ENCODE data around the gene IBA57.
"Not testable (repeated sequence)": the region's sequence is repeated elsewhere in the genome, so short reads cannot be mapped to it uniquely, and the experiment has no call there.

The IBA57 gene

DNA sequence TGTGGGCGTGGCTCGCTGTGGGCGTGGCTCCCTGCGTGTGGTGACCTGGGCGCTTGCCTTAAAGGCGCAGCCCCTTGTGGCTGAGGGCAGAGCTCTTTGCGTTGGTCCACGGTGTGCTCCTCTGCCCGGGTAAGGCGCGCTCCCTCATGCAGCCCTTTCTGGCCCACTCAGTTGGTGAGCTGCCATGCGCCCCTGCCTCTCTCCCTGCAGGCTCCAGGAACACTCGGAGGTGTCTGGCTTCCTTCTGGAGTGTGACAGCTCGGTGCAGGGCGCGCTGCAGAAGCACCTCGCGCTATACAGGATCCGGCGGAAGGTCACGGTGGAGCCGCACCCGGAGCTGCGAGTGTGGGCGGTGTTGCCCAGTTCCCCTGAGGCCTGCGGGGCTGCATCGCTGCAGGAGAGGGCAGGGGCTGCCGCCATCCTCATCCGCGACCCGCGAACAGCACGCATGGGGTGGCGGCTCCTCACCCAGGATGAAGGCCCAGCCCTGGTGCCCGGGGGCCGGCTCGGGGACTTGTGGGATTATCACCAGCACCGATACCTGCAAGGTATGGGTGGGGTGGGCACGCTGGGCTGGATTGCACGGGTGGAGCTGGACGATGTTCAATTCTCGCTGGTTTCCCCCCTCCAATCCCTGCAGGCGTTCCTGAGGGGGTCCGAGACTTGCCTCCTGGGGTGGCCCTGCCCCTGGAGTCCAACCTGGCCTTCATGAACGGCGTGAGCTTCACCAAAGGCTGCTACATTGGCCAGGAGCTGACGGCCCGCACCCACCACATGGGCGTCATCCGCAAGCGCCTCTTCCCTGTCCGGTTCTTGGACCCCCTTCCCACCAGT is 9.1 kb downstream of the IBA57 start:
- no peak for DNase-seq

GRCh38 chr1:228175316-228176023 is 9.9 kb downstream of the IBA57 start:
- DNase-seq = peak in 1 of 2 experiments; percentile 31

DNA sequence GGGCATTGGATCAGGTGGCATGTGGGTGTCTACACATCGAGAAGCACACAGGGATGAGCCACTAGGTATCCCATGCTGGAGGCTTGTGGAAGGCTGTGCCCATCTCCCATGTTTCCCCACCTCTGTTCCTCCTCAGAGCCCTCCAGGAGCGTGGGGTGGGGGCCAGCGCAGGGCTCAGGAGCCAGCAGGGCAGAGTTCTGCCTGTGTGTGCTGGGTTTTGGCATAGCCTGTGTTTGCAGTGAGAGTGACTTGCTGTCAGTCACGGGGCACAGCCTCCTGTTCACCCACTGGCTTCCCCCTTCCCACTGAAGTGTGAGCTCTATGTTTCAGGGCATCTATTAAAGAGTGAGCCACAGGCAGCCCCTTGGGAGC is 10.4 kb downstream of the IBA57 start:
- DNase-seq = no peak

- DNase-seq = no peak
These were observed 11.0 kb downstream of the IBA57 start for GRCh38 chr1:228176461-228177182.

DNA sequence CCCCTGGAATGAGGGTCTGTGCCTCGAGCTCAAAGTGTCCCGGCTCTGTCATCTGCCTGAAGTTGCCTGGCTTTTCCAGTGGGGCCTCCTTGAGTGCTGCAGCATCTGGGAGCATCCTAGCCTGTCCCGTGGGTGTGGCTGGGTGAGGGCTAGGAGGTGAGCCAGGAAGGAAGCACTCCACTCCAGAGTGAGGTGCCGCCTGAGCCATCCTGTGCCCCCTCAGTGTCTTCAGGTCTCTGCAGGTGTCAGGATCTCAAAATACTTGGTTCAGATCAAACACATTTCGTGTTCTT is 11.5 kb downstream of the IBA57 start:
- DNase-seq = no peak

DNA sequence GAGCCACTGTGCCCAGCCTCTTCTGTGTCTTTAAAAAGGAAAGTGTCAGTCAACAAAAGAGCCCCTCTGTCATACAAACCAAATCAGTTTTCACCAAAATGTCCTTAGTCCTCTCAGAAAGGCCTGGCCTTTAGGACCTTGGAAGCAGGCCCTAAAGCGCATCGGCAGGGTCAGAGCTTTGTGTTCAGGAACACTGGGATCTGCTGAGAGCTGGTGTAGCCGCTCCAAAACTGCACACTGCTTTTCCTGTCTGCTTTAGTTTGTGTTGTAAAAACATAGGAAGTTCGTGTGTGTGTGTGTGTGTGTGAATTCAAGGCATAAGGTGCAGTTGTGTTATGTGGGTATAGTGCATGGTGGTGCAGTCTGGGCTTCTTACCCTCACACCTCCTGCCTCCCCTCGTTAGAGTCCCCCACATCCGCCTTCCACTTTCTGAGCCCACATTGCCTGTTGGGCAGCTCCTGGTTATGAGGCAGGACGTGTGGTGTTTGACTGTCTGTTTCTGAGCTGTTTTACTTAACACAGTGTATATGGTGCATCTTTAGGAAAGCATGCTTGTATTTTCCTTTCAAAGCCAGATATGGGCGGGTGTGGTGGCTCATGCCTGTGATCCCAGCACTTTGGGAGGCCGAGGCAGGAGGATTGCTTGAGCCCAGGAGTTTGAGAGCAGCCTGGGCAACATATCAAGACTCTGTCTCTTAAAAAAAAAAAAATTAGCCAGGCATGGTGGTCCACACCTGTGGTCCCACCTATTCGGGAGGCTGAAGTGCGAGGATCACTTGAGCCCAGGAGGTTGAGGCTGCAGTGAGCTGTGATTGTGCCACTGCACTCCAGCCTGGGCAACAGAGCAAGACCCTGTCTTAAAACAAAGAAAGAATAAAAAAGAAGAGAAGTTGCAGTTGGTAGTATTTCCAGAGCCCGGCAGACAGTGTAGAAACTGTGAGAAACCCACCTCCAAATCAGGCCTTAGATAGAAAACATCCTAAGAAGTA is 12.4 kb downstream of the IBA57 start:
- no peak for DNase-seq

GRCh38 chr1:228178737-228179684 is 13.4 kb downstream of the IBA57 start:
- no peak for DNase-seq

- no peak for DNase-seq
These were observed 14.8 kb downstream of the IBA57 start for GRCh38 chr1:228180271-228180958.

- no peak for DNase-seq
These were observed 15.5 kb downstream of the IBA57 start for GRCh38 chr1:228180959-228181644.

GRCh38 chr1:228181645-228182034 is 16.0 kb downstream of the IBA57 start:
- DNase-seq = no peak

GRCh38 chr1:228182296-228183030 is 16.9 kb downstream of the IBA57 start:
- no peak for DNase-seq

- DNase-seq = no peak
These were observed 18.5 kb downstream of the IBA57 start for GRCh38 chr1:228184152-228184551.

DNA sequence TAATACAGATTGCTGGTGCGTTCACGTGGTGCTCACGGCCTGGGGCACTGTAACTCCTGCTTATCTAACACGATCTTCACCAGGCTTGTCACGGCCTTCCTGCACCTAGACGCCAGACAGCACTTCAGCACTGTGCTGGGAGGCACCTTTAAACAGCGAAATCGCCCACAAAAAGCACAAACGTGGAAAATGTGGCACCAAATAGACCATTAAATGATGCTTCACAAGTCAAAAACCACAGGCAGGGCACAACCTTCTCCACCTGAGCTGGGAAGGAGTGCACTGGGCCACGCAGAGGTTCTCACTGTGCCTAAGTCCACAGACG is 20.0 kb downstream of the IBA57 start:
- DNase-seq = no peak

- DNase-seq = not testable (repeated sequence)
These were observed 22.6 kb downstream of the IBA57 start for GRCh38 chr1:228188249-228188648.

GRCh38 chr1:228190182-228190581 is 24.6 kb downstream of the IBA57 start:
- no peak for DNase-seq

- DNase-seq = no peak
These were observed 25.2 kb downstream of the IBA57 start for GRCh38 chr1:228190778-228191177.

DNA sequence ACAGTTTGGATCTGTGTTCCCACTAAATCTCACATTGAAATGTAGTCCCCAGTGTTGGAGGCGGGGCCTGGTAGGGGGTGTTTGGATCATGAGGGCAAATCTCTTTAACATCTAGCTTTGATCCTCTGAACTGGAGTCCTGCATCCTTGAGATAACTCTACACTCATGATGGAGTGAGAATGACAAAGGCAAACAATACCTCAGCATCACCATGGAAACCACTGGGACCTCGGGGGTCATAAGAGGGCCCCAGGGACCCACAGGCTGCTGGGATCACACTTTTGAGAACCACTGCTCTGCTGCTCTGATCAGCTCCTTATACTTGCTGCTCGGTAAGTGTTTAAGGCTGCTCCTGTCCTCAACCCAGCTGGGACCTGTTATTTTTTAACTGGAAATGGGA is 28.8 kb downstream of the IBA57 start:
- DNase-seq = no peak

- DNase-seq = no peak
These were observed 29.6 kb downstream of the IBA57 start for GRCh38 chr1:228194921-228195812.

Data from NCI-H446 (cell line).